ENCODE results near the gene CNTNAP2.
"Not testable (repeated sequence)": the region's sequence is repeated elsewhere in the genome, so short reads cannot be mapped to it uniquely, and the experiment has no call there.

Gene CNTNAP2

GRCh38 chr7:148436571-148436970, 2320.0 kb downstream of the CNTNAP2 start:
- DNase-seq, result no peak

DNA sequence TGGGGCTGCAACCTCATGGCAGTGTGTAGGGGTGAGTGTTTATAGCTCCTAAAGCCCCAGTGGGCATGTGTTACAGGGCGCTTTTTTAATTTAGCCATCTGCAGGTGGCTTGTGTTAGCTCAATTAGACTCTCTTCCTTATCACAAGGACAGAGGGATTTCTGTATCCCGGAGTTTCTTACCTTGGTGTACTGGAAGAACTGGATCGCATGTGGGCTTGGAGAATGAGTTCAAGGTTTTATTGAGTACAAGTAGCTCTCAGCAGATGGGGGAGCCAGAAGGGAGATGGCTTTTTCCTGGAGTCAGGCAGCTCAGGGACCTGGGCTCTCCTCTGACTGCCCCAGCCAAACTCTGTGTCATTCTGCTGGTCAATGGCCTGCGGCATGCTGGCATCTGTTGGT, 2320.4 kb downstream of the CNTNAP2 start:
- DNase-seq, result no peak

GRCh38 chr7:148442141-148442655, 2325.6 kb downstream of the CNTNAP2 start:
- no peak for DNase-seq

GRCh38 chr7:148442933-148443332, 2326.3 kb downstream of the CNTNAP2 start:
- no peak for DNase-seq

DNA sequence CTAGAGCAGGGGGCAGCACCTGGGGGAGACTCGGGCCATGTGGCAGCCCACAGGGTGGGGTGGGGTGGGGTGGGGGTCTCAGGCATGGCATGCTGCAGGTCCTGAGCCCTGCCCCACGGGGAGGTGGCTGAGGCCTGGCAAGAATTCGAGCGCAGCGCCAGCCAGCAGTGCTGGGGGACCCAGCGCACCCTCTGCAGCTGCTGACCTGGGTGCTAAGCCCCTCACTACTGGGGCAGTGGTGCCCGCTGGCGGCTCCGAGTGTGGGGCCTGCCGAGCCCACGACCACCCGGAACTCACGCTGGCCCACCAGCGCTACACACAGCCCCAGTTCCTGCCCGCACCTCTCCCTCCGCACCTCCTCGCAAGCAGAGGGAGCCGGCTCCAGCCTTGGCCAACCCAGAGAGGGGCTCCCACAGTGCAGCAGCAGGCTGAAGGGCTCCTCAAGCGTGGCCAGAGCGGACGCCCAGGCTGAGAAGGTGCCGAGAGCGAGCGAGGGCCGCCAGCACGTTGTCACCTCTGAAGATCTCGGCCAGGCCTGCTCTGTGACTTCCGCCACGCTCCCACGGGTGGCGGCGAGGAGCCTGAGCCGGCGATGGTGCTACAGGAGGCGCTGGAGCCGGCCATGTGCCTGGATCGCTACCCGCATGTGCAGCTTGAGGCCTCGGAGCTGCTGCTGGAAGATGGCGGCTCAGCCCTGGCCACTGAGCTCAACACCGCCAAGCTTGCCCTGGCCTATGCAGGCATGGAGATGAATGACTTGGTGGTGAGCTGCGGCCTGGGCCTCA, 2328.9 kb downstream of the CNTNAP2 start:
- DNase-seq, result no peak

DNA sequence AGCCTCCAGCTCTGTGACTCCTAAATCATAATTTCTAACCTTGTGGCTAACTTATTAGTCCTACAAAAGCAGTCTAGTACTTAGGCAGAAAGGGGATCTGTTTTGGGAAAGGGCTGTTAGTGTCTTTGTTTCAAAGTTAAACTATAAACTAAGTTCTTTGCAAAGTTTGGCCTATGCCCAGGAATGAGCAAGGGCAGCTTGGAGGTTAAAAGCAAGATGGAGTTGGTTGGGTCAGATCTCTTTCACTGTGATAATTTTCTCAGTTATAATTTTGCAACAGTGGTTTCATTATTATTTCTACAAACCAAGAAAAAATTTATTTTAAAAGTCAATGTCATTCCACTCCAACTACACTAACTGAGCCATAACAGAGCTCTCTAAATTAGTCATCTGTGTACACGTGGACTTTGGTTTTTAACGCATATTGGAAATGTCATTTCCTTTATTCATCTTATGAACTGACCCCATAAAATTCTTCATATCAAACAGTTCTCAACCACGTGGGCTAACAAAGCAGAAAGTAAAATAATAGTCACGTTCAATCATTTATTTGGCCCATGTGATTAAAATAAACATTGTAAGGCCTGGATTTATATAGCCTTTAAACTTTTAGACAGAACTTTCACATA, 2330.7 kb downstream of the CNTNAP2 start:
- no peak for DNase-seq

GRCh38 chr7:148451526-148451925, 2334.9 kb downstream of the CNTNAP2 start:
- not testable (repeated sequence) for DNase-seq

GRCh38 chr7:148456351-148456750, 2339.8 kb downstream of the CNTNAP2 start:
- no peak for DNase-seq

- no peak for DNase-seq
Measured at GRCh38 chr7:148457310-148457921, 2340.8 kb downstream of the CNTNAP2 start.

- DNase-seq, result no peak
Measured at GRCh38 chr7:148458263-148458662, 2341.7 kb downstream of the CNTNAP2 start.

DNA sequence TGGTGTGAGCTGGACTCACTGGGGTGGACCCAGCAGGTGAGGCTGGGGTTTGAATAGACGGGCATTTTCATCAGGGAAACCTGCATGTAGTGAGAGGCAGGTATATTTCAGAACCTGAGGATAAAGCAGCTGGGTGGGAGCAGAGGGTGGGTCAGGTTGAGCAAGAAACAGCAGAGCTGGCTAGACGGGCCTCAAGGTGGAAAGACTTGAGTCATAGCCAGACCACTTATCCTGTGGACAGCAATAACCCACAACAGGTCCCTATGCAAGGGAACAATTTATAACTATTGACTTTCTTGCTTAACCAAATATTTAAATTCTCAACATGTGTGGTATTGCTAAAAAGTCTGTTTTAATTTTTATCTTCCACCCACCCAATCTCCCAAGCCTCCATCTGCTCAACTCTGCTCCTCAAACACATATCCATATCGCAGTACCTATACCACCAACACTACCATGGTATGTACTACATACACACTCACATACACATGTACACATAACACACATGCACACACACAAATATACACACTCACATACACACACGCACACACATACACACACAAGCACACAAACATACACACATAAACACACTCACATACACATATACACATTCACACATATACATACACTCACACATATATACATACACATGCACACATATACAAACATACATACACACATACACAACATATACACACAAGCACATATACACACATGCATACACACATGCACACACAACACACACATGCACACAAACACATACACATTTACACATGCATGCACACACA, 2345.0 kb downstream of the CNTNAP2 start:
- no peak for DNase-seq

GRCh38 chr7:148462774-148463173, 2346.2 kb downstream of the CNTNAP2 start:
- DNase-seq, result not testable (repeated sequence)

DNA sequence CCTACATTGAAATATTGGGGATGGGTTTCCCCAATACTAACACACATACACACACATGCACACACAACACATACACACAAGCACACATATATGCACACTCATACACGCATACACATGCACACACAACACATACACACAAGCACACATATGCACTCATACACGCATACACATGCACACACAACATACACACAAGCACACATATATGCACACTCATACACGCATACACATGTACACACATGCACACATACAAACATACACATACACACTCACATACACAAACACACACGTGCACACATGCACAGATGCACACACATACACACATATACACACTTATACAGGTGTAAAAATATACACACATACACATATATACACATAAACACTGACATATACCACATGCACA, 2346.6 kb downstream of the CNTNAP2 start:
- DNase-seq, result no peak

- no peak for DNase-seq
Measured at GRCh38 chr7:148464947-148465346, 2348.3 kb downstream of the CNTNAP2 start.

- DNase-seq, result not testable (repeated sequence)
Measured at GRCh38 chr7:148465441-148465840, 2348.8 kb downstream of the CNTNAP2 start.

GRCh38 chr7:148466120-148466519, 2349.5 kb downstream of the CNTNAP2 start:
- DNase-seq, result no peak

DNA sequence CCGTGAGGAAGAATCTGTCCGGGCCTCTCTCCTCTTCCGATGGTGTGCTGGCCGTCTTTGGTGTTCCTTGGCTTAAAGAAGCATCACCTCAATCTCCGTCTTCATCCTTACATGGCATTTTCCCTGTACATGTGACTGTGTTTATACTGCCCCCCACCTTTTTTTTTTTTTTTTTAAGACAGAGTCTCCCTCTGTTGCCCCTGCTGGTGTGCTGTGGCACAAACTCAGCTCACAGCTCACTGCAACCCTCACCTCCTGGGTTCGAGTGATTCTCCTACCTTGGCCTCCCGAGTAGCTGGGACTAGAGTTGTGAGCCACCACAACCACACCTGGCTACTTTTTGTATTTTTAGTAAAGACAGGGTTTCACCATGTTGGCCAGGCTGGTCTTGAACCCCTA, 2352.1 kb downstream of the CNTNAP2 start:
- no peak for DNase-seq

Data from right hindlimb (tissue), 1 donor.